GM10266 (cell line): ENCODE data around the gene CSKMT.
"Not testable (repeated sequence)": the region's sequence is repeated elsewhere in the genome, so short reads cannot be mapped to it uniquely, and the experiment has no call there.

Experiments used
- DNase-seq: peaks from one replicate; pipeline ENCODE4 v3.0.0; 2012; ENCODE audit errors: extremely low spot score
- CTCF ChIP-seq: IDR thresholded peaks from 2 replicates; pipeline ENCODE4 v1.5.1; 2012; ENCODE audit warnings: mild to moderate bottlenecking, low read depth; ENCODE audit not compliant: control insufficient read depth, insufficient read depth; ENCODE audit errors: missing control alignments

CSKMT gene

GRCh38 chr11:62665075-62665598 is at the start of gene CSKMT, which contains the start of gene C11orf98:
Gene CSKMT (plus strand): TSS chr11:62665312. CDS start chr11:62665880, 568 bp downstream.
Gene C11orf98 (minus strand): TSS chr11:62665210. CDS start chr11:62665169, 41 bp downstream.
- peak; percentile 93 for DNase-seq
- no peak for TF ChIP-seq CTCF

GRCh38 chr11:62615521-62615920 is 49.6 kb upstream of the CSKMT start:
- no peak for DNase-seq
- no peak for TF ChIP-seq CTCF

GRCh38 chr11:62616957-62617356 is 48.2 kb upstream of the CSKMT start:
- DNase-seq = not testable (repeated sequence)

GRCh38 chr11:62621027-62621566 is 44.0 kb upstream of the CSKMT start:
- TF ChIP-seq CTCF = no peak
- DNase-seq = no peak

GRCh38 chr11:62621567-62622470 is 43.3 kb upstream of the CSKMT start, which contains the start of gene B3GAT3:
Gene B3GAT3 (minus strand): TSS chr11:62621986. CDS start chr11:62621947, 39 bp downstream.
- peak; percentile 97 for DNase-seq
- peak; percentile 6 for TF ChIP-seq CTCF

GRCh38 chr11:62622476-62623089 is 42.5 kb upstream of the CSKMT start:
- DNase-seq = no peak
- no peak for TF ChIP-seq CTCF

- no peak for DNase-seq
- no peak for TF ChIP-seq CTCF
Observed at GRCh38 chr11:62627713-62628112, 37.4 kb upstream of the CSKMT start.
